Neural progenitor cell (in vitro differentiated cells): ENCODE results near the gene CACNA1B.
"Not testable (repeated sequence)": the region's sequence is repeated elsewhere in the genome, so short reads cannot be mapped to it uniquely, and the experiment has no call there.

Experiments used
- EZH2phosphoT487 ChIP-seq: fragments of 200-600 bp; sonication (generic); IDR thresholded peaks from 2 replicates; pipeline ENCODE4 v1.6.1; 2017; ENCODE audit warnings: antibody characterized with exemption
- TF ChIP-seq, protein P1 (sequence below): fragments of 200-600 bp; sonication (generic); IDR thresholded peaks from 2 replicates; pipeline ENCODE4 v1.5.1; 2017; ENCODE audit warnings: antibody characterized with exemption, mild to moderate bottlenecking

GRCh38 chr9:138134581-138134980, 257.0 kb downstream of the CACNA1B start:
- TF ChIP-seq, protein P1, sequence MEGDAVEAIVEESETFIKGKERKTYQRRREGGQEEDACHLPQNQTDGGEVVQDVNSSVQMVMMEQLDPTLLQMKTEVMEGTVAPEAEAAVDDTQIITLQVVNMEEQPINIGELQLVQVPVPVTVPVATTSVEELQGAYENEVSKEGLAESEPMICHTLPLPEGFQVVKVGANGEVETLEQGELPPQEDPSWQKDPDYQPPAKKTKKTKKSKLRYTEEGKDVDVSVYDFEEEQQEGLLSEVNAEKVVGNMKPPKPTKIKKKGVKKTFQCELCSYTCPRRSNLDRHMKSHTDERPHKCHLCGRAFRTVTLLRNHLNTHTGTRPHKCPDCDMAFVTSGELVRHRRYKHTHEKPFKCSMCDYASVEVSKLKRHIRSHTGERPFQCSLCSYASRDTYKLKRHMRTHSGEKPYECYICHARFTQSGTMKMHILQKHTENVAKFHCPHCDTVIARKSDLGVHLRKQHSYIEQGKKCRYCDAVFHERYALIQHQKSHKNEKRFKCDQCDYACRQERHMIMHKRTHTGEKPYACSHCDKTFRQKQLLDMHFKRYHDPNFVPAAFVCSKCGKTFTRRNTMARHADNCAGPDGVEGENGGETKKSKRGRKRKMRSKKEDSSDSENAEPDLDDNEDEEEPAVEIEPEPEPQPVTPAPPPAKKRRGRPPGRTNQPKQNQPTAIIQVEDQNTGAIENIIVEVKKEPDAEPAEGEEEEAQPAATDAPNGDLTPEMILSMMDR = not testable (repeated sequence)
- TF ChIP-seq EZH2phosphoT487 = not testable (repeated sequence)
